ENCODE results near the gene KIF3C.

DNA sequence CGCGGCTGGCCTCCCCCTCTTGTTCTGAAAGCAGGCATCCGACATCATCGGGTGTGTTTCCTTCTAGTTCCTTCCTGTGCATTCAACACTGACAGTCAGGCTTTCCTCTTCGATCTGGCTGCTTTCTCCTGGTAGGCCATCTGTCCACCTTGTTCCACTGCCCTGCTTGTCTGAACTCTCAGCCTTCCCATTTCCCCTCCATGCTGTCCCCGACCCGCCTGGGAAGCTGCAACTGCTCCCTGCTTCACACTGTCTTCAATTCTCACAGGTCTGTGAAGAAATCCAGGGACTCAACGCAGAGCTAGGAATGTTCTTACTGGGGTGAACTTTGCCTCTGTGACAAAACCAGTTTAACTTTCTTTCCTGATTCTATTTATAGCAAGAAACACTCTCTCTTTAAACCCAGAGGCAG, 43.0 kb downstream of the KIF3C start:
- TF ChIP-seq YY1 (IDR thresholded peaks at IDR 0.05; ENCODE audit: insufficient read depth, insufficient read length) (no peak), ZNF274 (IDR thresholded peaks at IDR 0.05; ENCODE audit: low read depth, low read length) (no peak), SUZ12 (IDR thresholded peaks at IDR 0.05; ENCODE audit: extremely low read depth, insufficient read depth, insufficient read length) (no peak)

All from NT2/D1 (cell line).